ENCODE results near the gene ANGPTL8.

- no peak for TF ChIP-seq SMC3 (IDR thresholded peaks at IDR 0.05; ENCODE audit: low read depth, low read length)
- no peak for TF ChIP-seq CTCF (conservative IDR thresholded peaks at IDR 0.05; ENCODE audit: low read depth, low read length)
- TF ChIP-seq POLR2A (IDR thresholded peaks at IDR 0.05; ENCODE audit: low read depth, low read length) = no peak
- no peak for TF ChIP-seq RAD21 (IDR thresholded peaks at IDR 0.05; ENCODE audit: low read length)
- TF ChIP-seq BHLHE40 (IDR thresholded peaks at IDR 0.05; ENCODE audit: low read depth, low read length) = no peak
- no peak for TF ChIP-seq USF2 (IDR thresholded peaks at IDR 0.05; ENCODE audit: low read depth, low read length)
- TF ChIP-seq MAFK (IDR thresholded peaks at IDR 0.05; ENCODE audit: low read depth, low read length) = no peak
- no peak for TF ChIP-seq RFX5 (IDR thresholded peaks at IDR 0.05; ENCODE audit: low read depth, low read length)
- no peak for TF ChIP-seq ELK1 (IDR thresholded peaks at IDR 0.05; ENCODE audit: borderline replicate concordance, low read depth, low read length)
Measured at GRCh38 chr19:11236324-11237301, 2.8 kb upstream of the ANGPTL8 start.

Data from IMR-90 (cell line).